Pons (tissue), 1 donor: Measurements from ENCODE around the gene NLRP14.

Experiments used
- DNase-seq: peaks from one replicate; pipeline ENCODE4 v3.0.0-alpha.2; 2016; ENCODE audit warnings: low spot score

Gene NLRP14, protein sequence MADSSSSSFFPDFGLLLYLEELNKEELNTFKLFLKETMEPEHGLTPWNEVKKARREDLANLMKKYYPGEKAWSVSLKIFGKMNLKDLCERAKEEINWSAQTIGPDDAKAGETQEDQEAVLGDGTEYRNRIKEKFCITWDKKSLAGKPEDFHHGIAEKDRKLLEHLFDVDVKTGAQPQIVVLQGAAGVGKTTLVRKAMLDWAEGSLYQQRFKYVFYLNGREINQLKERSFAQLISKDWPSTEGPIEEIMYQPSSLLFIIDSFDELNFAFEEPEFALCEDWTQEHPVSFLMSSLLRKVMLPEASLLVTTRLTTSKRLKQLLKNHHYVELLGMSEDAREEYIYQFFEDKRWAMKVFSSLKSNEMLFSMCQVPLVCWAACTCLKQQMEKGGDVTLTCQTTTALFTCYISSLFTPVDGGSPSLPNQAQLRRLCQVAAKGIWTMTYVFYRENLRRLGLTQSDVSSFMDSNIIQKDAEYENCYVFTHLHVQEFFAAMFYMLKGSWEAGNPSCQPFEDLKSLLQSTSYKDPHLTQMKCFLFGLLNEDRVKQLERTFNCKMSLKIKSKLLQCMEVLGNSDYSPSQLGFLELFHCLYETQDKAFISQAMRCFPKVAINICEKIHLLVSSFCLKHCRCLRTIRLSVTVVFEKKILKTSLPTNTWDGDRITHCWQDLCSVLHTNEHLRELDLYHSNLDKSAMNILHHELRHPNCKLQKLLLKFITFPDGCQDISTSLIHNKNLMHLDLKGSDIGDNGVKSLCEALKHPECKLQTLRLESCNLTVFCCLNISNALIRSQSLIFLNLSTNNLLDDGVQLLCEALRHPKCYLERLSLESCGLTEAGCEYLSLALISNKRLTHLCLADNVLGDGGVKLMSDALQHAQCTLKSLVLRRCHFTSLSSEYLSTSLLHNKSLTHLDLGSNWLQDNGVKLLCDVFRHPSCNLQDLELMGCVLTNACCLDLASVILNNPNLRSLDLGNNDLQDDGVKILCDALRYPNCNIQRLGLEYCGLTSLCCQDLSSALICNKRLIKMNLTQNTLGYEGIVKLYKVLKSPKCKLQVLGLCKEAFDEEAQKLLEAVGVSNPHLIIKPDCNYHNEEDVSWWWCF

GRCh38 chr11:7020183-7020917 lies at the start of gene NLRP14, which contains the start of gene ZNF214:
Gene NLRP14, plus strand, starts transcription at chr11:7020479. Its CDS starts 18,108 bp downstream, at chr11:7038587.
Gene ZNF214, minus strand, starts transcription at chr11:7020346. Its CDS starts 17,511 bp downstream, at chr11:7002835.
- peak; percentile 89 for DNase-seq

DNA sequence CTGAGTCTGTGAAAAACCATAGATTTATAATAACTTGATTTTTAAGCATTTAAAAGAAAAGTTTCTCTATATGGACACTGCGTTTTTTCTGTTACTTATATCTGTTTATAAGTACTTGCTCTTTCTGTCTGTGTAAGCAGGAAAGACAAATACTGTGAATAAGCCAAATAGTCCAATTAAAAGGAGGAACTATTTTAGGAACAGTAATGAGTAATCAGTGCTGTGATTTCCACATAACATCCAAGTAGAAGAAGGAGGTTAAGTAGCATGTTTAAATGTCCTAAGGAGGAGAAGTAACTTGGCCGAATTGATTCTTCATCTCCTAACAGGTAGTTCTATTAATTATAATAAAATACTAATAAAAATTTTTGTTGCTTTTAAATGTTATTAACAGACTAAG lies 40.9 kb upstream of the NLRP14 start:
- DNase-seq = no peak

DNA sequence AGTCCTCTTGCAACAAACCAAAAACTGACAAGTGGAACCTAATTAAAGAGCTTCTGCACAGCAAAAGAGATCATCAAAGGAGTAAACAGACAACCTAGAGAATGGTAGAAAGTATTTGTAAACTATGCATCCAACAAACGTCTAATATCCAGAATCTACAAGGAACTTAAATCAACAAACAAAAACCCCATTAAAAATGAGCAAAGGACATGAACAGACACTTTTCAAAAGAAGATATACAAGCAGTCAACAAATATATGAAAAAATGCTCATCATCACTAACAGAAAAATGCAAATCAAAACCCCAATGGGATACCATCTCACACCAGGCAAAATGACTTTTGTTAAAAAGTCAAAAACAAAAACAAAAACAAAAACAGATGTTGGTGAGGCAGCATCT lies 33.8 kb upstream of the NLRP14 start:
- DNase-seq = no peak

- no peak for DNase-seq
These were observed 31.8 kb upstream of the NLRP14 start for GRCh38 chr11:6988506-6988905.

- DNase-seq = no peak
These were observed 29.1 kb upstream of the NLRP14 start for GRCh38 chr11:6991227-6991626.

GRCh38 chr11:6992026-6992425 lies 28.3 kb upstream of the NLRP14 start:
- DNase-seq = no peak

GRCh38 chr11:6992457-6993417 lies 27.5 kb upstream of the NLRP14 start:
- no peak for DNase-seq

DNA sequence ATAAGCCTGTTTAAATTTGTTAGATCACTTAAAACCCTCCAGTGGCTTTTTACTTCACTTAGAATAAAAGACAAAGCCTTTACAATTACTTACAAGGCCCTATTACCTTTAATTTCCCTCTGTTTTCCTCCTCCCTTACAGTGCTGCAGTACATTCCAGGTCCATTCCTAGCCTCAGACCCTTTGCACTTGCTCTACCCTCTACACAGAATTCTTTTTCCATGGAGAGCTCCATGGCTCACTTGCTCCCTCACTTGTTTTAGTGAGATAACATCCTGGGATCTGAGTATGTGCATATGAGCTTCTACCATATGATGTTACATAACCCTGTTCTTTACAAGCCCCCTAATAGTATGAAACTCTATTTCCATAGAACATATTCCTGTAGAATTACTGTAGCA lies 24.6 kb upstream of the NLRP14 start:
- no peak for DNase-seq

GRCh38 chr11:7004482-7004881 lies 15.8 kb upstream of the NLRP14 start:
- DNase-seq = peak; percentile 30

DNA sequence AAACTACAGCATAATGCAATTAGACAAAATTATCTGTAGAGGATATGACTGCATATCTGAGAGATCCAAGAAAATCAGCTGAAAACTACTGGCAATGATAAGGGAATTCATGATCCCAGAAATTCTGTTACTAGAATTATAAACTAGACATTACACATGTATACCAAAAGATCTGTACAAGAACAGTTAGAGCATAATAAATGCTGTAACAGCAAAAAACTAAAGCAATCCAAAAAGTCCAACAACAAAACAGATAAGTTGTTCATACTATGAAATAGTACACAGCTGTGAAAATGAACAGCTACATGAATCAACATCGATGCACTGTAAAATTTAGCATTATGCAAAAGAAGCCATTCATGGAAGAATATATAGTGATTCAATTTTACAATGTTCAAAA lies 6.2 kb upstream of the NLRP14 start:
- no peak for DNase-seq

DNA sequence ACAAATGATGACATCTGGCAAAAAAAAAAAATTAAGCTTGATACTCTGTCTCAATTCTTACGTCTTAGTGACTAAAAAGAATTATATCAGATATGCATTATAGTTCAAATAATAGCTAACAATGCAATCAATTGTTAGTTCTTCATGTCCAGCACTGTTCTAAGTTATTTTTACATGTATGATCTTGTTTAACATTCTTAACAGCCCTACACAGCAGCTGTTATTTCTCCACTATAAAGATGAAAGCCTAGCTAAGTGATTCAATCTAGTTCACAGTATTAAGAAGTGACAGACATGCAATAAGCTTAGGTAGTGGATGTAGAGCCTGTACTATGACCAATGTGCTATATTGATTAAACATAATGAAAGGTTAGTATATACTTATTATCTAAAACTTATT lies 4.3 kb upstream of the NLRP14 start:
- DNase-seq = no peak

DNA sequence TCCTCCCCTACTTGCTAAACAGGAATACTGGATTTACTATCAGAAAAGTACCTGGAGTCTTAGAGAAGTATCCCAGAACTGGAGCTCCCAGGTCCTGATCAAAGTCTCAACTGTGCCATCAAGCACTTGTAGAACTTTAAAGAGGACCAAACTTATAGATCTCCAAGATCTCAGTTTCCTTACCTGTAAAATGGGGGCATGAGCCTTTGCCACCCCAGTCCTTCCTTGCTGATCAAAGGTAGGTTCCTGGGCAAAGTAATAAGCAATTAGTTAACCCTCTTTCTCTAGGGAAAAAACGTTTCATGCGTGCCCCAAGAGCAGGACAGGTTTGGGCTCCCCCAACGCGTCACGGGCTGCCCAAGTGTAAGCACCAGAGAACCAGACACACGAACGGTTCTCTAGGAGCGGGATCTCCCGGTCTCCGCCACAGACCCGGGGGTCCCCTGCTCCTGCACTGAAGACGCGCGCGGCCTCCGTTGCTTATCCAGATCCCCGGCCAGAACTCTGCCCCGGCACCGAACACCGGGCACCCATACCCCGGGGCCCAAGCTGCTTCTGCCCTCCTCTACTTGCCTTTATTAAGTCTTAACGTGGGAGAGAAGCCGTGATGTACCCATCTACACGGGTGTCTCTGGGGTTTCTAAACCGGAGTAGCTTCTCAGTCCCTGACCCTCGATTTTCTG lies 638 bp upstream of the NLRP14 start:
- no peak for DNase-seq

- no peak for DNase-seq
These were observed 1.0 kb downstream of the NLRP14 start for GRCh38 chr11:7021318-7021717.

- no peak for DNase-seq
These were observed 7.9 kb downstream of the NLRP14 start for GRCh38 chr11:7028141-7028540.

DNA sequence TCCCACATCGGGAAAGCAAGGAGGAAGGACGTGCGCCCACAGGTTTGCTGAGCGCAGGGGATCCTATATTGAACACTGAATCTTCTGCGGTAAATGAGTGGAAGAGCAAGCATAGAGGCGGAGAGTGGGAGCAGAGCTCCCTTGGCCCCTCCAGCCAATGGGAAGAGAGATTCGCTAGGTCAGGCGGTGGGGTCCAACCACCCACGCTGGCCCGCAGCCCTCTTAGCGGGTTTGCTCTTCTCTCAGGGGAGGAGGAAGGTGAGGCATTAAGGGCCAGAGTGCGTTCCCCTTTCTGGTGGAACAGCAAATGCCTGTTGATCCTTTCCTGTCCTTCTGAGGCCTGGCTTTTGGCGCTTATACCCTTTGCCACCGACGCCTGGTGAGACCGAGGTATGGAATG lies 10.6 kb downstream of the NLRP14 start:
- DNase-seq = no peak

- DNase-seq = no peak
These were observed 11.2 kb downstream of the NLRP14 start for GRCh38 chr11:7031471-7031871.

DNA sequence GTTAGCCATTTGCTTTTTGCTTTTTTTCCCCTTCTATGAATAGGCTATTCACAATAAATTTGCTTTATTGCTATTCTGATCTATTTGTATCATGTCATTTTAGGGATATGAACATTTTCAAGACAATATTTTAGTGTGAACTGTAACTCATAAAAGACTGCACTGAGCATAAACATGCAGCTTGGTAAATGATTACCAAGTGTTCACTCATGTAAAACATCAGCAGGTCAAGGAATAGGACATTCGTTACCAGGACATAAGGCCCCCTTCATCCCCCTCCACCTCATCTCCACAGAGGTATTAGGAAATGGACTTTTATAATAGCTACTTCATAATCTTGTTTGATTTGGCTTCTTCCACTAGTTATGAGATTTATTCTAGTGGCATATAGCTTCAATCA lies 12.4 kb downstream of the NLRP14 start:
- DNase-seq = no peak

DNA sequence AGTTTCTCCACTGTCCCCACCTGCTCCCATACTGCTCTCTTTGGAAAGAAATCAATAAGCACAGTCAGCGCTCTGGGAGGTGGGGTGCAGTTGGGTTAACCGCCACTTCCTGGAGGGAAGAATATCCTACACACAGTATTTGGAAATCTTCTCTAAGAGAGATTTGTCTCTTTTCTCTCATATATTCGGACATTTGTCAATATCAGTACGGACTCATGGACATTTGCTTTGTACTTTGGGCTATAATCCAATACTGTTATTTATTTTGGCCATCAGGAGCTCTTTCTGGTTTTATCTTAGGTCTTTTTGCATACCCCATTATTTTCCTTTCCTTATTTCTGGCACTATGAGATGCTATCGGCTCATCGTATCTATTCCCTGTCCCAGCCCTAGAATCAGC lies 13.7 kb downstream of the NLRP14 start:
- DNase-seq = no peak

DNA sequence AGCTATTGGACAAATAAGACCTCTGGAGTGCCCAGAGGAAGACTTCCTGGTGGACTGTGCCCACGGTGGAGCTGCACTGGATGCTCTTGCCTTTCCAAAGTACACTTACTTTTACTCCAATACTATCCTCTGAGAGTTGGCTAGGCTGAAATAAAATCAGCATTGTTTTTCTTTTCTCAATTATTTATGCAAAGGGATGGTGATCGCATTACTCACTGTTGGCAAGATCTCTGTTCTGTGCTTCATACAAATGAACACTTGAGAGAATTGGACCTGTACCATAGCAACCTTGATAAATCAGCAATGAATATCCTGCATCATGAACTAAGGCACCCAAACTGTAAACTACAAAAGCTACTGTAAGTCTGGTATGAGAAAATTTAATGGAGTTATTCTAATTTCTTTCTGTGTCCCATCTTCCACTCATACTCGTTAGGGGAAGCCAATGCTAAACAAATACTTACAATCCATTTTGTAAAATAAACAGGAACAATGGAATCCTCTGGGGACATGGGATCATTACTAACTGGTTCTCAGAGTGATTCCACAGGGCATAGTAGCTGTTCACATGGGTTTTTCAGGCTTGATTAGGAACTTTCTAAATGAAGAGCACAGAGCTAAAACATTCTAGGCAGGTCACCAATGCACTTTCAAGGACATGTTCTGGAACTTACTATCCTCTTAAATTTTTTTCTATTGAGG lies 26.3 kb downstream of the NLRP14 start:
- DNase-seq = no peak
